ENCODE data around the gene MACROD1.

The MACROD1 gene

DNA sequence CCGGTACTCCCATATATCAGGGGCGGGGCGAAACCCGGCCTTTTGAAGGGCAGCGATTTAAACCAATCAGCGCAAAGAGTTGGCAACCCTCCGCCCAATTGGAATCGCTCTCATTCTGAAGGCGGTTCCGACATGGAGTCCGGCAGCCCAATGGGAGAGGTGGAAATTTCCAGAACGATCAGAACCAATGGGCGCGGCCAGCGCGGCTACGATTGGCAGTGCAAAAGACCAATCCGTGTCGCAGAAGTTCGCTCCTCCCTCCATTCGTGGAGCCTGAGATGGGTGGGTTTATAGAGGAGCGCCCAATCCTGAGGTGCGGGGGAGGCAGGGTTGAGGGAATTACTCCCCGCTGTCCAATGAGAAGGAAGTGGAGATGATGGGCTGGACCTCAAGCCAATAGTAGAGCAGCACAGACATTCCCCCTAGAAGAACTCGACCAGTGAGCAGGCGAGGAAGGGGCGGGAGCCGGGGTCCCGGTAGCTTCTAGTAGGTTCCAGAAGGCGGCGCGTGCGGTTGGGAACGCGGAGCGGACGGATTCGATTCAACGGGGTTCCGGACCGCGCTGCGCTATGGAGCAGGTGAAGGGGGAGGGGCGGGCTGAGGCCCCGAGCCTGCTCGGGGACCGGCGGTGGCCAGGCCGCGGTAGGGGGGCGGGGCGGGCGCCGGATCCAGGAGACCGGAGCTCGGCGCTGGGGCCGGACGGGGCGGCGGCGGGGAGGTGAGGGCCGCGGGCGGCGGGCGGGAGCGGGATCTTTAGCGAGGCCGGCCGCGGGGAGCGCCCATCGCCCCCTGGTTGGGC is 20.0 kb upstream of the MACROD1 start, which contains the start of gene STIP1:
Gene STIP1 (plus strand): TSS at position 479 of the 799 bp plus-strand sequence. CDS start 91 bp downstream, at position 570.
- DNase-seq (ENCODE audit: low read depth), result peak; percentile 100
- peak within 1 kb of the TSS; percentile 76 for H3K4me3 ChIP-seq (ENCODE audit: low read depth, low read length)
- TF ChIP-seq, protein P1, sequence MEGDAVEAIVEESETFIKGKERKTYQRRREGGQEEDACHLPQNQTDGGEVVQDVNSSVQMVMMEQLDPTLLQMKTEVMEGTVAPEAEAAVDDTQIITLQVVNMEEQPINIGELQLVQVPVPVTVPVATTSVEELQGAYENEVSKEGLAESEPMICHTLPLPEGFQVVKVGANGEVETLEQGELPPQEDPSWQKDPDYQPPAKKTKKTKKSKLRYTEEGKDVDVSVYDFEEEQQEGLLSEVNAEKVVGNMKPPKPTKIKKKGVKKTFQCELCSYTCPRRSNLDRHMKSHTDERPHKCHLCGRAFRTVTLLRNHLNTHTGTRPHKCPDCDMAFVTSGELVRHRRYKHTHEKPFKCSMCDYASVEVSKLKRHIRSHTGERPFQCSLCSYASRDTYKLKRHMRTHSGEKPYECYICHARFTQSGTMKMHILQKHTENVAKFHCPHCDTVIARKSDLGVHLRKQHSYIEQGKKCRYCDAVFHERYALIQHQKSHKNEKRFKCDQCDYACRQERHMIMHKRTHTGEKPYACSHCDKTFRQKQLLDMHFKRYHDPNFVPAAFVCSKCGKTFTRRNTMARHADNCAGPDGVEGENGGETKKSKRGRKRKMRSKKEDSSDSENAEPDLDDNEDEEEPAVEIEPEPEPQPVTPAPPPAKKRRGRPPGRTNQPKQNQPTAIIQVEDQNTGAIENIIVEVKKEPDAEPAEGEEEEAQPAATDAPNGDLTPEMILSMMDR (conservative IDR thresholded peaks at IDR 0.05; ENCODE audit: low read depth, low read length), result peak; percentile 63

DNA sequence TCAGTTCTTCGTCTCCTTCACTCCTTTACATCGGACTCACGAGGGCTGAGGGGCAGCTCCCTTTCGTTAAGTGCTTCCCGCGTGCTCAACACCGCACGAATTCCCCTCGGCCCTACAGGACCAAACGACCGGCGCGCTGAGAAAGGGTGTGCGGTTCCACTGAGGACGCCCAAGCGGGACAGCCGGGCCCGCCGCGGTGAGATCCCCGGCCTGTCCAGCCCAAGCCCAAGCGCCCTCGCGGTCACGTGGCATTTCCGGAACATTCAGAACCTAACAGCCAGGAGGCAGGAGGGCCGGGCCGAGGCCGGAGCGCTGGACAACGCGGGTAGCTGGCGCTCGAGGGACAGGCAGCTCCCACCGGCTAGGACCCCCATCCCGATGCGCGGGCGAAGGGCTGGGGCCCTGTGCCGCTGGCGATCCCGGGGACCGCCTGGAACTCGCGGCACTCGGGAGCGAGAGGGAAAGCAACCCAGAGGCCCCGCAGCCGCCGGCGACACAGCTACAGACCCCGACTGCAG is 19.3 kb upstream of the MACROD1 start:
- peak; percentile 90 for DNase-seq (ENCODE audit: low read depth)
- H3K4me3 ChIP-seq (ENCODE audit: low read depth, low read length), result peak overlapping the region; percentile 76
- TF ChIP-seq, protein P1 (conservative IDR thresholded peaks at IDR 0.05; ENCODE audit: low read depth, low read length), result peak; percentile 59

DNA sequence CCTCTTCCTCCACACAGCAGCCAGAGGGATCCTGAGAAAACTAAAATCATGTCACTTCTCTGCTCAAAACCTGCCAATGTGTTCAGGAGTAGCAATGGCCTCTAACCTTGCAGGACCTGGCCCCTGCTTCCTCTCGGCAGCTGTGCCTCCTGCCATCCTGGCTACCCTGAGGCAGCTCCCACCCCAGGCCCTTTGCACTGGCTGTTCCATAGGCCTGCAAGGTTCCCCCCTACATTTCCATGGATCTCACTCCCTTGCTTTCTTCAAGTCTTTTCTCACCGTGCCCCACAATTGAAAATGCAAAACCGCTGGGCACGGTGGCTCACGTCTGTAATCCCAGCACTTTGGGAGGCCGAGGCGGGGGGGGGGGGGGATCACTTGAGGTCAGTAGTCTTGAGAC is 18.0 kb upstream of the MACROD1 start:
- no peak overlapping the region for H3K4me3 ChIP-seq (ENCODE audit: low read depth, low read length)
- DNase-seq (ENCODE audit: low read depth), result no peak
- TF ChIP-seq, protein P1 (conservative IDR thresholded peaks at IDR 0.05; ENCODE audit: low read depth, low read length), result no peak

DNA sequence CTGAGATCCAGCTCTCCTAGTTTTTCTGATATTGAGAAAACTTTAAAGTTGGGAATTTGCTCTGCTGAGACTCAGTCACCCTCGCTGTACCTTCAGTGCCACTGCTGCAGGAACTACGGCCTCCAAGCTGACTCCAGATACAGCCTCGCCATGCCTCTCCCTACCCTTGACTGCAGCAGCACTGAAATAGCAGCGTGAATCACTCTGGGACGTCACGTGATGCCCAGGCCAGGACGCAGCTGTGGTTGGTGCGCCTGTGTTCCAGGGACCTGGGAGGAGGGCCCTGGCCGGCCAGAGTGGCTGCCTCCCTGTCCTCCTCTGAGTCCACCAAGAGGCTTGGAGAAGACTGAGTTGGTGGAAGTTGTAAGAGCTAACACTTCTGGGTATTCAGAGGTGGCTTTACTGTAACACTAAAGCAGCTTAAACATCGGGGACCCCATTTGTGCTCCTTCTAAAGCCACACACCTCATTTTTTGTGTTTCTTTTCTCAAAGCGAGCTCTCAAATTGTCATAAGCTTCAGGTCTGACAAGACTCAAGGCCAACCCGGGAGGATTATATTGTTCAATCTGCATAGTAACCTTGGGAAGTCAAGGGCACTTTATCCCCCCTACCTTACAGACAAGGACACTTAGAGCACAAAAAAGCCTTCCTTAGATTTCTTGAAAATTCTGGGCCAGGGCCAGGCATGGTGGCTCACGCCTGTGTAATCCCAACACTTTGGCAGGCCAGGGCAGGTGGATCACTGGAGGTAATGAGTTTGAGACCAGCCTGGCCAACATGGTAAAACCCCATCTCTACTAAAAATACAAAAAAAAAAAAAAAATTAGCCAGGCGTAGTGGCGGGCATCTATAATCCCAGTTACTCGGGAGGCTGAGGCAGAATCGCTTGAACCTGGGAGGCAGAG is 15.8 kb upstream of the MACROD1 start:
- H3K4me3 ChIP-seq (ENCODE audit: low read depth, low read length), result peak overlapping the region; percentile 28
- peak; percentile 95 for DNase-seq (ENCODE audit: low read depth)
- TF ChIP-seq, protein P1 (conservative IDR thresholded peaks at IDR 0.05; ENCODE audit: low read depth, low read length), result no peak

DNA sequence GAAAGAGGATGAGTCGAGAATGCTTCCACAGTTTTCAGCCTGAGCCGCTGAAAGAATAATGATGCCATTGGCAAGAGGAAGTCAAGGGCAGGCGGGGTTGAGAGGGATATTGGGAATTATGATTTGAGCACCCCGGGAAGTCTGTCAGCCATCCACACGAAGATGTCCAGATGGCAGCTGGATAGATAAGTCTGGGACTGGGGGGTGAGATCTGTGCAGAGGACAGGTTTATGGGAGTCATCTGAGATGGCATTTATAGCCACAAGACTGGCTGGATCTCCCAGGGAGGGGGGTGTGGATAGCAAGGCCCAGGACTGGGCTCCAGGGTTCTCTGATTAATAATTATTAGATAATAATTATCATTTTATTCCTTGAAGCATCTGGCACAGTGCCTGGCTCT is 15.0 kb upstream of the MACROD1 start:
- no peak for DNase-seq (ENCODE audit: low read depth)
- no peak overlapping the region for H3K4me3 ChIP-seq (ENCODE audit: low read depth, low read length)
- TF ChIP-seq, protein P1 (conservative IDR thresholded peaks at IDR 0.05; ENCODE audit: low read depth, low read length), result no peak

DNA sequence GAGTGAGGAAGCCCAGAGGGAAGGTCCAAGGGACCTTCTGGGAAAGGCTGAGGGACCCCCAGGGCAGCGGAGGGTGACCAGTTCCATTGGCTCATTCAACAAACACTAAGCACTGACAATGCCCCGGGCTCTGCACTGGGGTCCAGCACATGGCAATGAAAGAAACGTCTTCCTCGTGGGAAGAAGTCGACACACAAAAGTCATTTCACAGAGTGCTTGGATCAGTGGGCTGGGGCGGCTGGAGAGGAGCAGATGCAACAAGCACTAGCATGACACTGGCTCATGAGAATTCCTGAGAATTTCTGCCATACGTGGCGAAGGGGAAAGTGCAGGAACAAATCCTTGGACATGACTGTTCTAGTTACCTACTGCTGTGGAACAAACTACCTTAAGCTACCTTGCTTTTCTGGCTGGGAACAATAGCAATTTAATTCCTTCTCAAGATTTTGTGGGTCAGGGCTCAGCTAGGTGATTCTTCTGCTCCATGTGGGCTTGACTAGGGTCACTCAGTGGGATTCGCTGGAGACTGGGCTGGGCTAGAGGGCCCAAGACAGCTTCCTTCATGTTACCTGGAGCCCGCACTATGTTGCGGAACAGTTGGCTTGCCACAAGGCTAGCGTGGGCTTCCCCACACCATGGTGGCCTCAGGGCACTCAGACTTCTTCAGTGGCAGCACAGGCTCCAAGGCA is 13.2 kb upstream of the MACROD1 start:
- no peak for DNase-seq (ENCODE audit: low read depth)
- no peak overlapping the region for H3K4me3 ChIP-seq (ENCODE audit: low read depth, low read length)
- TF ChIP-seq, protein P1 (conservative IDR thresholded peaks at IDR 0.05; ENCODE audit: low read depth, low read length), result no peak

Measured in choroid plexus epithelial cell (primary cell).